Measurements from ENCODE around the gene KLF11.
A peak's percentile ranks its signal among the peaks of the same experiment; 100 is the strongest.

KLF11 gene

GRCh38 chr2:10071595-10071994, 28.2 kb downstream of the KLF11 start:
- no peak for TF ChIP-seq POLR2AphosphoS5 (IDR thresholded peaks at IDR 0.05; ENCODE audit: low read depth, low read length)
- TF ChIP-seq POU2F2 (IDR thresholded peaks at IDR 0.05; ENCODE audit: low read depth, low read length), result no peak
- no peak for TF ChIP-seq PAX5 (IDR thresholded peaks at IDR 0.05; ENCODE audit: insufficient read depth, low read length, severe bottlenecking)
- no peak for DNase-seq (ENCODE audit: insufficient read length, low spot score)
- FAIRE-seq, result no peak

- FAIRE-seq (peak; percentile 96), DNase-seq (ENCODE audit: insufficient read length, low spot score) (peak; percentile 88)
- TF ChIP-seq SPI1 (IDR thresholded peaks at IDR 0.05; ENCODE audit: low read depth, low read length) (no peak), PAX5 (IDR thresholded peaks at IDR 0.05; ENCODE audit: insufficient read depth, low read length, severe bottlenecking) (no peak), TAF1 (IDR thresholded peaks at IDR 0.05; ENCODE audit: low read depth, low read length) (no peak), POLR2A (IDR thresholded peaks at IDR 0.05; ENCODE audit: low read depth, low read length) (no peak), POU2F2 (IDR thresholded peaks at IDR 0.05; ENCODE audit: low read depth, low read length) (no peak), POLR2AphosphoS5 (IDR thresholded peaks at IDR 0.05; ENCODE audit: low read depth, low read length) (no peak)
These were observed 29.5 kb downstream of the KLF11 start for GRCh38 chr2:10072656-10073480.

GRCh38 chr2:10073706-10074105, 30.4 kb downstream of the KLF11 start:
- FAIRE-seq, result no peak
- DNase-seq (ENCODE audit: insufficient read length, low spot score), result no peak
- TF ChIP-seq POLR2A (IDR thresholded peaks at IDR 0.05; ENCODE audit: low read depth, low read length), result no peak
- no peak for TF ChIP-seq PAX5 (IDR thresholded peaks at IDR 0.05; ENCODE audit: insufficient read depth, low read length, severe bottlenecking)
- TF ChIP-seq TAF1 (IDR thresholded peaks at IDR 0.05; ENCODE audit: low read depth, low read length), result no peak
- TF ChIP-seq POU2F2 (IDR thresholded peaks at IDR 0.05; ENCODE audit: low read depth, low read length), result no peak
- TF ChIP-seq SPI1 (IDR thresholded peaks at IDR 0.05; ENCODE audit: low read depth, low read length), result no peak
- TF ChIP-seq POLR2AphosphoS5 (IDR thresholded peaks at IDR 0.05; ENCODE audit: low read depth, low read length), result no peak

GRCh38 chr2:10075101-10075500, 31.8 kb downstream of the KLF11 start:
- TF ChIP-seq POU2F2 (IDR thresholded peaks at IDR 0.05; ENCODE audit: low read depth, low read length), result no peak
- TF ChIP-seq POLR2A (IDR thresholded peaks at IDR 0.05; ENCODE audit: low read depth, low read length), result no peak
- no peak for TF ChIP-seq POLR2AphosphoS5 (IDR thresholded peaks at IDR 0.05; ENCODE audit: low read depth, low read length)
- no peak for TF ChIP-seq SPI1 (IDR thresholded peaks at IDR 0.05; ENCODE audit: low read depth, low read length)
- no peak for TF ChIP-seq PAX5 (IDR thresholded peaks at IDR 0.05; ENCODE audit: insufficient read depth, low read length, severe bottlenecking)
- TF ChIP-seq TAF1 (IDR thresholded peaks at IDR 0.05; ENCODE audit: low read depth, low read length), result no peak
- DNase-seq (ENCODE audit: insufficient read length, low spot score) (no peak), FAIRE-seq (no peak)

- DNase-seq (ENCODE audit: insufficient read length, low spot score) (no peak), FAIRE-seq (no peak)
- TF ChIP-seq TAF1 (IDR thresholded peaks at IDR 0.05; ENCODE audit: low read depth, low read length), result no peak
- TF ChIP-seq POLR2A (IDR thresholded peaks at IDR 0.05; ENCODE audit: low read depth, low read length), result no peak
- TF ChIP-seq POLR2AphosphoS5 (IDR thresholded peaks at IDR 0.05; ENCODE audit: low read depth, low read length), result no peak
- TF ChIP-seq PAX5 (IDR thresholded peaks at IDR 0.05; ENCODE audit: insufficient read depth, low read length, severe bottlenecking), result no peak
- TF ChIP-seq SPI1 (IDR thresholded peaks at IDR 0.05; ENCODE audit: low read depth, low read length), result no peak
- TF ChIP-seq POU2F2 (IDR thresholded peaks at IDR 0.05; ENCODE audit: low read depth, low read length), result no peak
These were observed 32.3 kb downstream of the KLF11 start for GRCh38 chr2:10075571-10076209.

- TF ChIP-seq SPI1 (IDR thresholded peaks at IDR 0.05; ENCODE audit: low read depth, low read length) (no peak), POLR2A (IDR thresholded peaks at IDR 0.05; ENCODE audit: low read depth, low read length) (no peak), POLR2AphosphoS5 (IDR thresholded peaks at IDR 0.05; ENCODE audit: low read depth, low read length) (no peak), POU2F2 (IDR thresholded peaks at IDR 0.05; ENCODE audit: low read depth, low read length) (no peak), PAX5 (IDR thresholded peaks at IDR 0.05; ENCODE audit: insufficient read depth, low read length, severe bottlenecking) (no peak)
- no peak for DNase-seq (ENCODE audit: insufficient read length, low spot score)
- FAIRE-seq, result no peak
These were observed 33.2 kb downstream of the KLF11 start for GRCh38 chr2:10076511-10076910.

- DNase-seq (ENCODE audit: insufficient read length, low spot score), result no peak
- FAIRE-seq, result no peak
- no peak for TF ChIP-seq POU2F2 (IDR thresholded peaks at IDR 0.05; ENCODE audit: low read depth, low read length)
- no peak for TF ChIP-seq POLR2A (IDR thresholded peaks at IDR 0.05; ENCODE audit: low read depth, low read length)
- no peak for TF ChIP-seq PAX5 (IDR thresholded peaks at IDR 0.05; ENCODE audit: insufficient read depth, low read length, severe bottlenecking)
- no peak for TF ChIP-seq TAF1 (IDR thresholded peaks at IDR 0.05; ENCODE audit: low read depth, low read length)
- TF ChIP-seq POLR2AphosphoS5 (IDR thresholded peaks at IDR 0.05; ENCODE audit: low read depth, low read length), result no peak
- no peak for TF ChIP-seq SPI1 (IDR thresholded peaks at IDR 0.05; ENCODE audit: low read depth, low read length)
These were observed 33.7 kb downstream of the KLF11 start for GRCh38 chr2:10076988-10077527.

- FAIRE-seq (peak; percentile 80), DNase-seq (ENCODE audit: insufficient read length, low spot score) (no peak)
- no peak for TF ChIP-seq TAF1 (IDR thresholded peaks at IDR 0.05; ENCODE audit: low read depth, low read length)
- no peak for TF ChIP-seq POU2F2 (IDR thresholded peaks at IDR 0.05; ENCODE audit: low read depth, low read length)
- TF ChIP-seq POLR2AphosphoS5 (IDR thresholded peaks at IDR 0.05; ENCODE audit: low read depth, low read length), result no peak
- no peak for TF ChIP-seq SPI1 (IDR thresholded peaks at IDR 0.05; ENCODE audit: low read depth, low read length)
- TF ChIP-seq POLR2A (IDR thresholded peaks at IDR 0.05; ENCODE audit: low read depth, low read length), result no peak
- TF ChIP-seq PAX5 (IDR thresholded peaks at IDR 0.05; ENCODE audit: insufficient read depth, low read length, severe bottlenecking), result no peak
These were observed 34.7 kb downstream of the KLF11 start for GRCh38 chr2:10078001-10078400.

- DNase-seq (ENCODE audit: insufficient read length, low spot score) (no peak), FAIRE-seq (no peak)
- TF ChIP-seq POU2F2 (IDR thresholded peaks at IDR 0.05; ENCODE audit: low read depth, low read length), result no peak
- no peak for TF ChIP-seq TAF1 (IDR thresholded peaks at IDR 0.05; ENCODE audit: low read depth, low read length)
- TF ChIP-seq PAX5 (IDR thresholded peaks at IDR 0.05; ENCODE audit: insufficient read depth, low read length, severe bottlenecking), result no peak
- no peak for TF ChIP-seq POLR2A (IDR thresholded peaks at IDR 0.05; ENCODE audit: low read depth, low read length)
- TF ChIP-seq SPI1 (IDR thresholded peaks at IDR 0.05; ENCODE audit: low read depth, low read length), result no peak
- TF ChIP-seq POLR2AphosphoS5 (IDR thresholded peaks at IDR 0.05; ENCODE audit: low read depth, low read length), result no peak
These were observed 35.4 kb downstream of the KLF11 start for GRCh38 chr2:10078704-10079265.

All from GM12891 (cell line).